ENCODE measurements around the gene DOK7.

DNA sequence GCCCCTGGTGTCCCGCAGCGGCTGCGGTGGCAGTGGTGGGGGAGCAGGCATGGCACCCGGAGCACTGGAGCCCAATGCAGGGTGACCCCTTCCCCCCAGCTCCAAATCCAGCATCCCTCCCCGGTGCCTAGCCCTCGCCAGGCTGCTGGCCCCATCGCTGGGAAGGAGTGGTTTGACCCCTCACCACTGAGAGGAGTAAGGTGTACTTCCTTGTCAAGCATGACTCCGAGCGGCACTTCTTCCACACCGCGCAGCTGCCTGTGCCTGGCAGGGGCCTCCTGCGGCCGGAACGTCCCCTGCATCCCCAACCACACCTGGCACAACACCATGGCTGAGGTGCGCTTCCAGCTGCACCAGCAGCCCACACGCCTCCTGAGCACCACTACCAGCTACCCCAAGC, 42.1 kb downstream of the DOK7 start:
- TF ChIP-seq POLR2A (IDR thresholded peaks at IDR 0.05) = no peak
- TF ChIP-seq, protein P1, sequence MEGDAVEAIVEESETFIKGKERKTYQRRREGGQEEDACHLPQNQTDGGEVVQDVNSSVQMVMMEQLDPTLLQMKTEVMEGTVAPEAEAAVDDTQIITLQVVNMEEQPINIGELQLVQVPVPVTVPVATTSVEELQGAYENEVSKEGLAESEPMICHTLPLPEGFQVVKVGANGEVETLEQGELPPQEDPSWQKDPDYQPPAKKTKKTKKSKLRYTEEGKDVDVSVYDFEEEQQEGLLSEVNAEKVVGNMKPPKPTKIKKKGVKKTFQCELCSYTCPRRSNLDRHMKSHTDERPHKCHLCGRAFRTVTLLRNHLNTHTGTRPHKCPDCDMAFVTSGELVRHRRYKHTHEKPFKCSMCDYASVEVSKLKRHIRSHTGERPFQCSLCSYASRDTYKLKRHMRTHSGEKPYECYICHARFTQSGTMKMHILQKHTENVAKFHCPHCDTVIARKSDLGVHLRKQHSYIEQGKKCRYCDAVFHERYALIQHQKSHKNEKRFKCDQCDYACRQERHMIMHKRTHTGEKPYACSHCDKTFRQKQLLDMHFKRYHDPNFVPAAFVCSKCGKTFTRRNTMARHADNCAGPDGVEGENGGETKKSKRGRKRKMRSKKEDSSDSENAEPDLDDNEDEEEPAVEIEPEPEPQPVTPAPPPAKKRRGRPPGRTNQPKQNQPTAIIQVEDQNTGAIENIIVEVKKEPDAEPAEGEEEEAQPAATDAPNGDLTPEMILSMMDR (IDR thresholded peaks at IDR 0.05) = no peak
